Breast epithelium (tissue), 3 donors: Measurements from ENCODE around the gene WDR31.

Experiments
- CTCF ChIP-seq, 3 donors: fragments of 450-650 bp; IDR thresholded peaks; one replicate each; pipeline ENCODE4 v1.5.1; 2016 to 2017; ENCODE audit warnings: antibody characterized with exemption in 3 of 3, mild to moderate bottlenecking in 3 of 3, moderate library complexity in 3 of 3
- POLR2A ChIP-seq: fragments of 450-650 bp; IDR thresholded peaks from one replicate; pipeline ENCODE4 v1.6.1; 2016; ENCODE audit warnings: antibody characterized with exemption, mild to moderate bottlenecking, moderate library complexity
- POLR2AphosphoS5 ChIP-seq, 3 donors: sonication (generic); formaldehyde crosslinking; IDR thresholded peaks; one replicate each; pipeline ENCODE4 v1.6.1; 2017; ENCODE audit warnings: antibody characterized with exemption in 3 of 3

- TF ChIP-seq CTCF (IDR thresholded peaks at IDR 0.05) (no peak), POLR2A (no peak), POLR2AphosphoS5 (IDR thresholded peaks at IDR 0.05) (no peak)
Observed at GRCh38 chr9:113298311-113298710, 41.8 kb downstream of the WDR31 start.
